GM12878 (cell line): ENCODE measurements around the gene MROH9. TPM values are rescaled to one million over a fixed set of nuclear protein-coding genes. Genes with fewer than 3 reads are reported as not detected.

Source experiments
- ATAC-seq: fragments of 200-7000 bp; cut with Tn5 transposase; 3 replicates; pipeline ENCODE4 v1.9.1; 2020; ENCODE audit warnings: mild to moderate bottlenecking, moderate library complexity
- BruUV-seq: library from RNA; stranded (reverse); fragments of 400-500 nt; replicated peaks from 2 replicates; lab custom pipeline; 2021; lab: Mats Ljungman, UMichigan
- CTCF ChIA-PET: fragments of 300-600 bp; sonication (Branson Sonifier 250); formaldehyde crosslinking; extraction: SDS; loops from one replicate; lab custom pipeline; 2021; ENCODE audit warnings: inconsistent platforms; lab: Yijun Ruan, JAX
- POLR2A ChIA-PET: fragments of 350-600 bp; formaldehyde crosslinking; extraction: SDS; loops from one replicate; lab custom pipeline; 2021; ENCODE audit warnings: inconsistent platforms; lab: Charles Lee
- RAD21 ChIA-PET: fragments of 300-600 bp; sonication (Branson Sonifier 250); formaldehyde crosslinking; loops from one replicate; lab custom pipeline; 2023; ENCODE audit warnings: antibody characterized with exemption; ENCODE audit not compliant: unreplicated experiment; lab: Charles Lee
- SMC1A ChIA-PET: fragments of 300-600 bp; sonication (Branson Sonifier 250); formaldehyde crosslinking; loops from one replicate; lab custom pipeline; 2023; ENCODE audit not compliant: unreplicated experiment, uncharacterized antibody; lab: Charles Lee
- DNase-seq: peaks from one replicate; pipeline ENCODE4 v3.0.0-alpha.2; 2011; ENCODE audit warnings: low read depth, low spot score
- FAIRE-seq: peaks from 3 replicates; lab custom pipeline; 2011; peaks lifted over from hg19 to GRCh38; lab: Jason Lieb, UNC
- H2AFZ ChIP-seq: 2 replicates; pipeline ENCODE4 v1.6.0; 2011; ENCODE audit warnings: low read depth, low read length, control low read depth; ENCODE audit not compliant: control insufficient read depth
- H3K27ac ChIP-seq: 2 replicates; pipeline ENCODE4 v1.5.1; 2011; ENCODE audit warnings: control low read depth; ENCODE audit not compliant: control insufficient read depth, insufficient read depth
- H3K27me3 ChIP-seq, 2 experiments: replicated peaks in 1 of 2; 2 replicates each; pipeline versions ENCODE4 v1.6.0 to v1.6.1; 2011; ENCODE audit warnings: low read length in 1 of 2; ENCODE audit not compliant: control insufficient read depth in 2 of 2, insufficient read depth in 2 of 2
- H3K36me3 ChIP-seq, 2 experiments: 2 replicates each; pipeline ENCODE4 v1.5.1; 2011; ENCODE audit warnings: low read length in 1 of 2; ENCODE audit not compliant: control insufficient read depth in 2 of 2, insufficient read depth in 2 of 2
- H3K4me1 ChIP-seq: 2 replicates; pipeline ENCODE4 v1.6.1; 2011; ENCODE audit warnings: mild to moderate bottlenecking, low read length, moderate library complexity, mixed read lengths; ENCODE audit not compliant: control insufficient read depth, insufficient read depth
- H3K4me2 ChIP-seq: 2 replicates; pipeline ENCODE4 v1.6.0; 2011; ENCODE audit warnings: control low read depth; ENCODE audit not compliant: control insufficient read depth, insufficient read depth
- H3K4me3 ChIP-seq: fragments of 200-600 bp; sonication (generic); 2 replicates; pipeline ENCODE4 v1.5.1; 2016
- H3K79me2 ChIP-seq: 2 replicates; pipeline ENCODE4 v1.6.0; 2011; ENCODE audit warnings: low read length; ENCODE audit not compliant: control insufficient read depth, insufficient read depth
- H3K9ac ChIP-seq: 2 replicates; pipeline ENCODE4 v1.8.0; 2011; ENCODE audit warnings: low read length, control low read depth, mixed read lengths; ENCODE audit not compliant: control insufficient read depth, insufficient read depth
- H3K9me3 ChIP-seq: replicated peaks from 3 replicates; pipeline ENCODE4 v1.5.1; 2011; ENCODE audit warnings: mild to moderate bottlenecking, low read length; ENCODE audit not compliant: control insufficient read depth, insufficient read depth
- H4K20me1 ChIP-seq: 2 replicates; pipeline ENCODE4 v1.6.0; 2011; ENCODE audit not compliant: control insufficient read depth, insufficient read depth
- BCL11A ChIP-seq: IDR thresholded peaks from 2 replicates; pipeline ENCODE4 v1.6.1; 2011; ENCODE audit warnings: low read depth, low read length
- EP300 ChIP-seq, 2 experiments: fragments of 150-350 bp in 1 of 2; IDR thresholded peaks; 2 replicates each; pipeline ENCODE4 v1.6.1; 2011 to 2012; ENCODE audit warnings: low read depth in 2 of 2, low read length in 2 of 2, borderline replicate concordance in 1 of 2, improper control_type of control experiment in 1 of 2, inconsistent platforms in 1 of 2; ENCODE audit not compliant: control insufficient read depth in 1 of 2
- POLR2A ChIP-seq: IDR thresholded peaks from 2 replicates; pipeline ENCODE4 v1.6.1; 2011; ENCODE audit warnings: low read depth, mild to moderate bottlenecking, low read length
- SMAD5 ChIP-seq: IDR thresholded peaks from 2 replicates; pipeline ENCODE4 v1.6.1; 2016; ENCODE audit warnings: antibody characterized with exemption, low read depth
- WGBS: methylation state at CpG from one replicate; pipeline ENCODE4 v1.1.6; 2016; ENCODE audit warnings: low lambda C conversion rate; ENCODE audit not compliant: insufficient replicate concordance, insufficient coverage; ENCODE audit errors: missing lambda C conversion rate; 5-methylcytosine and 5-hydroxymethylcytosine counted together
- in situ Hi-C: fragments of 300-500 bp; cut with MboI; formaldehyde crosslinking; loops from 9 replicates; pipeline ENCODE4 v1.14.3; 2018; ENCODE audit warnings: mixed read lengths
- intact Hi-C: fragments of 100-400 bp; cut with micrococcal nuclease; formaldehyde crosslinking; loops from one replicate; pipeline ENCODE4 v1.14.2; 2022; ENCODE audit not compliant: unreplicated experiment
- polyA plus RNA-seq, 11 experiments: library from polyadenylated mRNA; depleted of rRNA in 4 of 11; unstranded in 6 of 11; stranded (reverse) in 5 of 11; fragments of >200 nt; fragmentation: Nextera tagmentation in 4 of 11; fragmentation: Illumina TruSeq in 1 of 11; extraction: Ambion mirVana in 4 of 11; extraction: Trizol in 1 of 11; gene quantifications; 1 replicate in 1 of 11; 2 replicates in 10 of 11; pipeline versions ENCODE4 v1.2.1 to v1.2.3, GENCODE V29; 2011 to 2016; ENCODE audit warnings: inconsistent platforms in 2 of 11, missing spikeins in 2 of 11, low read depth in 1 of 11
- total RNA-seq, 4 experiments: library from RNA; depleted of rRNA in 3 of 4; stranded (reverse); fragments of >200 nt in 3 of 4; fragmentation: Illumina TruSeq in 1 of 4; extraction: Trizol in 1 of 4; gene quantifications; 2 replicates each; pipeline versions ENCODE4 v1.2.1 to v1.2.3, GENCODE V29; 2013 to 2021
- TF ChIP-seq, protein P1 (sequence below): IDR thresholded peaks from 2 replicates; pipeline ENCODE4 v1.6.1; 2012; ENCODE audit warnings: mild to moderate bottlenecking, low read depth, low read length
- TF ChIP-seq, protein P2 (sequence below): IDR thresholded peaks from 2 replicates; pipeline ENCODE4 v1.6.1; 2011; ENCODE audit warnings: low read depth, mild to moderate bottlenecking, low read length, moderate library complexity, borderline replicate concordance; ENCODE audit errors: extremely low read depth

Gene MROH9
- total and polyA plus RNA-seq, 10 of the 15 experiments (the other 5 are each of a cell fraction or from before 2014, with no cell fraction given): not detected

DNA sequence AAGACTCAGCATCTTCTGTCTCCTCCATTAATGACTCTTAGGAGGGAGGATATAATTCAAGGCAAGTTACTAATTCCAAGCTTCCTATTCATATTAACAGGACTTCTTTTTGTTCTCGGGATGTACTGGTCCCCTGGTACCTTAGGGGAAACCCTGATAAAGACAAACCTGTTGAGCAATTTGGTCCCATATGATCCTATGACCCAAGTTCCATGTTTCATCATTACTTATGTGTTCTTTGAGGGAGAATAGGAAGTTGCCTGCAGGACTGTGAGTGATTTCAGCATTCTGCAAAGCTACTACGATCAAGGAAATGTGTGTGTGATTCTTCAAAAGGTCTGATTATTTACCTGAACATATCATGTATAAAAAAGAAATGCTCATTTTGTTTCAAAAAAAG lies 149.5 kb downstream of the MROH9 start:
- Histone ChIP-seq H3K9me3 (no peaks in the 10 kb centered on the region), H3K27ac (no peak overlapping the region), H3K27me3 (no peaks in the 10 kb centered on the region), H2AFZ (no peak overlapping the region), H4K20me1 (no peaks in the 10 kb centered on the region), H3K9ac (no peak overlapping the region), H3K36me3 (no peaks in the 10 kb centered on the region), H3K79me2 (no peaks in the 10 kb centered on the region), H3K4me3 (no peak overlapping the region), H3K4me1 (no peaks in the 10 kb centered on the region), H3K4me2 (no peak overlapping the region)
- no peak for ATAC-seq
- no peak for FAIRE-seq
- RAD21 ChIA-PET: no interaction called here
- POLR2A ChIA-PET: no interaction called here
- DNase-seq: no peak
- SMC1A ChIA-PET: interaction anchor here (0.9 to 1.2 kb wide), 2 partner anchors 45 to 57 kb away, joined by 3 to 4 read pairs; no protein-coding TSS in a partner anchor
- 28% methylated on average over 2 of the region's 2 CpGs for WGBS
- TF ChIP-seq, protein P1, sequence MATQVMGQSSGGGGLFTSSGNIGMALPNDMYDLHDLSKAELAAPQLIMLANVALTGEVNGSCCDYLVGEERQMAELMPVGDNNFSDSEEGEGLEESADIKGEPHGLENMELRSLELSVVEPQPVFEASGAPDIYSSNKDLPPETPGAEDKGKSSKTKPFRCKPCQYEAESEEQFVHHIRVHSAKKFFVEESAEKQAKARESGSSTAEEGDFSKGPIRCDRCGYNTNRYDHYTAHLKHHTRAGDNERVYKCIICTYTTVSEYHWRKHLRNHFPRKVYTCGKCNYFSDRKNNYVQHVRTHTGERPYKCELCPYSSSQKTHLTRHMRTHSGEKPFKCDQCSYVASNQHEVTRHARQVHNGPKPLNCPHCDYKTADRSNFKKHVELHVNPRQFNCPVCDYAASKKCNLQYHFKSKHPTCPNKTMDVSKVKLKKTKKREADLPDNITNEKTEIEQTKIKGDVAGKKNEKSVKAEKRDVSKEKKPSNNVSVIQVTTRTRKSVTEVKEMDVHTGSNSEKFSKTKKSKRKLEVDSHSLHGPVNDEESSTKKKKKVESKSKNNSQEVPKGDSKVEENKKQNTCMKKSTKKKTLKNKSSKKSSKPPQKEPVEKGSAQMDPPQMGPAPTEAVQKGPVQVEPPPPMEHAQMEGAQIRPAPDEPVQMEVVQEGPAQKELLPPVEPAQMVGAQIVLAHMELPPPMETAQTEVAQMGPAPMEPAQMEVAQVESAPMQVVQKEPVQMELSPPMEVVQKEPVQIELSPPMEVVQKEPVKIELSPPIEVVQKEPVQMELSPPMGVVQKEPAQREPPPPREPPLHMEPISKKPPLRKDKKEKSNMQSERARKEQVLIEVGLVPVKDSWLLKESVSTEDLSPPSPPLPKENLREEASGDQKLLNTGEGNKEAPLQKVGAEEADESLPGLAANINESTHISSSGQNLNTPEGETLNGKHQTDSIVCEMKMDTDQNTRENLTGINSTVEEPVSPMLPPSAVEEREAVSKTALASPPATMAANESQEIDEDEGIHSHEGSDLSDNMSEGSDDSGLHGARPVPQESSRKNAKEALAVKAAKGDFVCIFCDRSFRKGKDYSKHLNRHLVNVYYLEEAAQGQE: no peak
- TF ChIP-seq POLR2A (no peak), BCL11A (no peak), SMAD5 (no peak), EP300 (IDR thresholded peaks at IDR 0.05; ENCODE audit: borderline replicate concordance in 1 of 2, control insufficient read depth in 1 of 2, low read depth in 2 of 2, low read length in 2 of 2) (no peak)
- TF ChIP-seq, protein P2, sequence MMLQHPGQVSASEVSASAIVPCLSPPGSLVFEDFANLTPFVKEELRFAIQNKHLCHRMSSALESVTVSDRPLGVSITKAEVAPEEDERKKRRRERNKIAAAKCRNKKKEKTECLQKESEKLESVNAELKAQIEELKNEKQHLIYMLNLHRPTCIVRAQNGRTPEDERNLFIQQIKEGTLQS: no peak
- intact Hi-C loops (loop anchor here (5.0 to 10.0 kb wide), 2 partner anchors 102 to 230 kb away; partner anchors contain the start of genes FMO2 and FMO4), in situ Hi-C loops (no loop called here)
- BruUV-seq: no TSS peak
- CTCF ChIA-PET: no interaction called here
